Colonic mucosa (tissue), 4 donors: ENCODE results near the gene FAAP100. TPM values are rescaled to one million over a fixed set of nuclear protein-coding genes. Genes with fewer than 3 reads are reported as not detected.

Experiments
- DNase-seq: peaks from one replicate; pipeline ENCODE4 v3.0.0-alpha.2; 2020
- H3K27ac ChIP-seq: fragments of 200-600 bp; one replicate; pipeline ENCODE4 v1.8.0; 2021
- H3K27me3 ChIP-seq: fragments of 200-600 bp; one replicate; pipeline ENCODE4 v1.8.0; 2021
- H3K36me3 ChIP-seq: fragments of 200-600 bp; one replicate; pipeline ENCODE4 v1.8.0; 2021
- H3K4me1 ChIP-seq: fragments of 200-600 bp; one replicate; pipeline ENCODE4 v1.8.0; 2021; ENCODE audit warnings: mild to moderate bottlenecking
- H3K4me3 ChIP-seq: fragments of 200-600 bp; one replicate; pipeline ENCODE4 v1.8.0; 2021
- H3K9ac ChIP-seq, 2 donors: one replicate each; pipeline ENCODE4 v1.7.0; 2013; ENCODE audit warnings: control low read depth in 2 of 2, low read depth in 2 of 2, low read length in 2 of 2
- H3K9me3 ChIP-seq: fragments of 200-600 bp; one replicate; pipeline ENCODE4 v1.8.0; 2021
- CTCF ChIP-seq: fragments of 200-600 bp; IDR thresholded peaks from one replicate; pipeline ENCODE4 v1.8.0; 2022; ENCODE audit warnings: antibody characterized with exemption, mild to moderate bottlenecking
- intact Hi-C: fragments of 100-400 bp; cut with DNase I; formaldehyde crosslinking; loops from one replicate; pipeline ENCODE4 v1.14.1; 2022
- total RNA-seq, 2 donors: library from RNA; stranded (reverse); fragmentation: NEBNext Ultra II Directional in 1 of 2; extraction: Animal tissue kit (Norgen Biotek cat#: 25700) in 1 of 2; gene quantifications; one replicate each; pipeline ENCODE4 v1.2.1, GENCODE V29; 2021
- donor health status: healthy.
- donor health status: DM: no; HTN: no; CAD: no.
- donor health status: DM: no; HTN: no; CAD: no.

Gene FAAP100
- total RNA-seq, 2 donors from 2014 or later: 16.5 to 34.3 TPM

GRCh38 chr17:81493198-81494038 lies 58.7 kb downstream of the FAAP100 start:
- no peak overlapping the region for H3K4me3 ChIP-seq
- no peaks in the 10 kb centered on the region for H3K36me3 ChIP-seq
- H3K27ac ChIP-seq: no peak overlapping the region
- intact Hi-C loops: no loop called here
- no peaks in the 10 kb centered on the region for H3K9me3 ChIP-seq
- no peak for DNase-seq
- TF ChIP-seq CTCF: no peak
- no peak overlapping the region for H3K9ac ChIP-seq
- H3K4me1 ChIP-seq: no peaks in the 10 kb centered on the region
- H3K27me3 ChIP-seq: no peaks in the 10 kb centered on the region

- no peaks in the 10 kb centered on the region for H3K9me3 ChIP-seq
- H3K27me3 ChIP-seq: no peaks in the 10 kb centered on the region
- no peaks in the 10 kb centered on the region for H3K36me3 ChIP-seq
- H3K9ac ChIP-seq: no peak overlapping the region
- H3K4me1 ChIP-seq: no peaks in the 10 kb centered on the region
- H3K27ac ChIP-seq: no peak overlapping the region
- intact Hi-C loops: no loop called here
- TF ChIP-seq CTCF: no peak
- H3K4me3 ChIP-seq: no peak overlapping the region
- no peak for DNase-seq
These were observed 59.4 kb downstream of the FAAP100 start for GRCh38 chr17:81492706-81493105.

GRCh38 chr17:81492202-81492601 lies 60.0 kb downstream of the FAAP100 start:
- no peak for TF ChIP-seq CTCF
- no peak for DNase-seq
- Histone ChIP-seq H3K4me1 (peaks cover 3% of the 10 kb centered on the region), H3K4me3 (no peak overlapping the region), H3K9me3 (no peaks in the 10 kb centered on the region), H3K9ac (no peak overlapping the region), H3K36me3 (no peaks in the 10 kb centered on the region), H3K27me3 (no peaks in the 10 kb centered on the region), H3K27ac (no peak overlapping the region)
- intact Hi-C loops: no loop called here

GRCh38 chr17:81491761-81492160 lies 60.4 kb downstream of the FAAP100 start:
- H3K9me3 ChIP-seq: no peaks in the 10 kb centered on the region
- H3K27me3 ChIP-seq: no peaks in the 10 kb centered on the region
- no peak for TF ChIP-seq CTCF
- peaks cover 3% of the 10 kb centered on the region for H3K4me1 ChIP-seq
- no peak overlapping the region for H3K9ac ChIP-seq
- H3K27ac ChIP-seq: no peak overlapping the region
- no peak overlapping the region for H3K4me3 ChIP-seq
- DNase-seq: no peak
- intact Hi-C loops: no loop called here
- H3K36me3 ChIP-seq: no peaks in the 10 kb centered on the region

GRCh38 chr17:81491181-81491581 lies 61.0 kb downstream of the FAAP100 start:
- no peaks in the 10 kb centered on the region for H3K9me3 ChIP-seq
- no peaks in the 10 kb centered on the region for H3K36me3 ChIP-seq
- H3K4me1 ChIP-seq: peaks cover 3% of the 10 kb centered on the region
- H3K27ac ChIP-seq: no peak overlapping the region
- no peak overlapping the region for H3K4me3 ChIP-seq
- intact Hi-C loops: no loop called here
- no peak overlapping the region for H3K9ac ChIP-seq
- no peak for TF ChIP-seq CTCF
- H3K27me3 ChIP-seq: no peaks in the 10 kb centered on the region
- DNase-seq: no peak
